ENCODE data around the gene NR6A1.

DNA sequence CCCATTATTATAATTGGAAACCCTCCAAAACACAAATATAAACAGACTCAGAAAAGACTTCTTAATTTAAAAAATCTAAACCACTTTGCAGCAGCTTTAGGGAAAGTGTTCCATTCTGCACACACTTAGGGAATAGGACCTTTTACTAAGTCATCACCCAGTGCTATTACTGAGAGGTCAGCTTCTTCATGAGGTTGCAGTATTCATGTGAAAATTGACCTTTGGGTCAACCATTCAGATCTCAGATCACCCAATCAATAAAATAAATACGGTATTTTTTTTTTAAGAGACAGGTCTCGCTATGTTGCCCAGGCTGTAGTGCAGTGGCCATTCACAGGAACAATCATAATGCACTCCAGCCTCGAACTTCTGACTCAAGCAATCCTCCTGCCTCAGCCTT lies 21.8 kb downstream of the NR6A1 start:
- TF ChIP-seq POLR2AphosphoS5 (IDR thresholded peaks at IDR 0.05; ENCODE audit: borderline replicate concordance, low read depth, low read length) (no peak), FOXP2 (optimal IDR thresholded peaks at IDR 0.05; ENCODE audit: control extremely low read depth, extremely low read length, insufficient read depth) (no peak), EZH2 (IDR thresholded peaks at IDR 0.05) (no peak)
